PC-3 (cell line): Measurements from ENCODE around the gene AP3B1. TPM values are rescaled to one million over a fixed set of nuclear protein-coding genes. Genes with fewer than 3 reads are reported as not detected.

Experiments used
- ATAC-seq: fragments of 200-7000 bp; cut with Tn5 transposase; 2 replicates; pipeline ENCODE4 v1.9.1; 2020; ENCODE audit warnings: mild to moderate bottlenecking, moderate library complexity
- BruUV-seq: library from RNA; stranded (reverse); fragments of 400-500 nt; replicated peaks from 2 replicates; lab custom pipeline; 2021; lab: Mats Ljungman, UMichigan
- CTCF ChIA-PET: fragments of 300-600 bp; sonication (Branson Sonifier 250); formaldehyde crosslinking; loops from one replicate; lab custom pipeline; 2022; ENCODE audit warnings: antibody characterized with exemption; lab: Charles Lee
- POLR2A ChIA-PET: fragments of 300-600 bp; sonication (Branson Sonifier 250); formaldehyde crosslinking; loops from one replicate; lab custom pipeline; 2022; ENCODE audit warnings: antibody characterized with exemption; ENCODE audit not compliant: unreplicated experiment; lab: Charles Lee
- DNase-seq: peaks from one replicate; pipeline ENCODE4 v3.0.0-alpha.2; 2015
- H2AFZ ChIP-seq: fragments of 300-600 bp; sonication (generic); 2 replicates; pipeline ENCODE4 v1.6.0; 2016; ENCODE audit warnings: antibody characterized with exemption, low read length
- H3F3A ChIP-seq: fragments of 300-600 bp; sonication (generic); one replicate; pipeline ENCODE4 v1.6.0; 2017; ENCODE audit warnings: antibody characterized with exemption, low read length, control low read depth, mild to moderate bottlenecking; ENCODE audit not compliant: unreplicated experiment
- H3K27ac ChIP-seq: fragments of 300-600 bp; sonication (generic); 2 replicates; pipeline ENCODE4 v1.5.1; 2016; ENCODE audit warnings: mild to moderate bottlenecking, low read length
- H3K27me3 ChIP-seq: fragments of 300-600 bp; sonication (generic); 2 replicates; pipeline ENCODE4 v1.6.1; 2016; ENCODE audit warnings: low read length, mixed read lengths
- H3K36me3 ChIP-seq: fragments of 300-600 bp; sonication (generic); 2 replicates; pipeline ENCODE4 v1.6.1; 2016; ENCODE audit warnings: low read depth, mixed run types, low read length, mixed read lengths
- H3K4me1 ChIP-seq: fragments of 300-600 bp; sonication (generic); 2 replicates; pipeline ENCODE4 v1.5.1; 2016; ENCODE audit warnings: low read length; ENCODE audit not compliant: insufficient read depth
- H3K4me2 ChIP-seq: fragments of 300-600 bp; sonication (generic); 2 replicates; pipeline ENCODE4 v1.6.0; 2016; ENCODE audit warnings: low read length
- H3K4me3 ChIP-seq: fragments of 300-600 bp; sonication (generic); 2 replicates; pipeline ENCODE4 v1.5.1; 2016; ENCODE audit warnings: mild to moderate bottlenecking, low read length, mixed read lengths
- H3K79me2 ChIP-seq: fragments of 300-600 bp; sonication (generic); 2 replicates; pipeline ENCODE4 v1.6.1; 2017; ENCODE audit warnings: low read length, mixed read lengths
- H3K9ac ChIP-seq: fragments of 300-600 bp; sonication (generic); 2 replicates; pipeline ENCODE4 v1.6.0; 2016; ENCODE audit warnings: mild to moderate bottlenecking, low read length
- H3K9me2 ChIP-seq: fragments of 300-600 bp; sonication (generic); replicated peaks from 2 replicates; pipeline ENCODE4 v1.6.1; 2016; ENCODE audit warnings: mixed run types, low read length, mixed read lengths
- H3K9me3 ChIP-seq: fragments of 300-600 bp; sonication (generic); 2 replicates; pipeline ENCODE4 v1.6.1; 2016; ENCODE audit warnings: low read length, mixed read lengths
- H4K20me1 ChIP-seq: fragments of 300-600 bp; sonication (generic); 2 replicates; pipeline ENCODE4 v1.6.1; 2016; ENCODE audit warnings: low read length, mixed read lengths
- EZH2 ChIP-seq: fragments of 300-600 bp; sonication (generic); IDR thresholded peaks from one replicate; pipeline ENCODE4 v1.6.1; 2017; ENCODE audit warnings: antibody characterized with exemption, mild to moderate bottlenecking, low read length; ENCODE audit not compliant: unreplicated experiment
- EZH2phosphoT487 ChIP-seq: fragments of 300-600 bp; sonication (generic); IDR thresholded peaks from 2 replicates; pipeline ENCODE4 v1.6.1; 2018; ENCODE audit warnings: mild to moderate bottlenecking, antibody characterized with exemption, low read length, borderline replicate concordance
- intact Hi-C: fragments of 100-400 bp; cut with micrococcal nuclease; formaldehyde crosslinking; loops from 2 replicates; pipeline ENCODE4 v1.9.0; 2023
- total RNA-seq: library from RNA; depleted of rRNA; stranded (reverse); fragments of >200 nt; gene quantifications from 2 replicates; pipeline ENCODE4 v1.2.3, GENCODE V29; 2014
- TF ChIP-seq, protein P1 (sequence below): fragments of 300-600 bp; sonication (generic); conservative IDR thresholded peaks from 2 replicates; pipeline ENCODE4 v1.5.1; 2017; ENCODE audit warnings: antibody characterized with exemption, low read depth, mild to moderate bottlenecking, low read length

The AP3B1 gene
- total RNA-seq, 1 experiment from 2014 or later, result 25.7 TPM

DNA sequence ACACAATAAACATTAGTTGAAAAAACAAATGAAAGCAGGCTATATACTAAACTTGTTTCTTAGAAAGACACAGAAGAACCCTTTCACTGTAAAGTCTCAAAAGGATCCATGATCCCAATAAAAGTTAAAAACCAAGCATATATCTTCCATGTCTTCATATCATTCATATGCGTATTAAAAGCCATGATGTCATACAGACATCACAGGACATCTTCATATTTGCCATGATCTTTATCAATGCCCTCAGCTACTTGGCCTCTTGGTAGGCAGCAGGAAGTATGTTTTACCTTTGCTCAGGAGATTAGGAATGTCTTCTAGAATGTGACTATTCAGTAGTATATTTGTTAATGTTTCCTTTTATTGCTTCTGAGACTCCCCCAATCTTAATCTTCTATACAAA is 16.8 kb downstream of the AP3B1 start:
- H3K27me3 ChIP-seq, result no peaks in the 10 kb centered on the region
- H4K20me1 ChIP-seq, result no peaks in the 10 kb centered on the region
- DNase-seq (no peak), ATAC-seq (no peak)
- H3K79me2 ChIP-seq, result peaks cover 14% of the 10 kb centered on the region
- H3K9ac ChIP-seq, result no peak overlapping the region
- no peaks in the 10 kb centered on the region for H3F3A ChIP-seq
- H3K9me3 ChIP-seq, result no peaks in the 10 kb centered on the region
- H3K4me3 ChIP-seq, result no peak overlapping the region
- intact Hi-C loops, result no loop called here
- no peak overlapping the region for H3K4me2 ChIP-seq
- POLR2A ChIA-PET, result no interaction called here
- H2AFZ ChIP-seq, result no peak overlapping the region
- BruUV-seq, result no TSS peak
- no peak overlapping the region for H3K27ac ChIP-seq
- CTCF ChIA-PET, result no interaction called here
- H3K4me1 ChIP-seq, result no peaks in the 10 kb centered on the region
- TF ChIP-seq EZH2phosphoT487, result no peak
- TF ChIP-seq EZH2, result no peak
- TF ChIP-seq, protein P1, sequence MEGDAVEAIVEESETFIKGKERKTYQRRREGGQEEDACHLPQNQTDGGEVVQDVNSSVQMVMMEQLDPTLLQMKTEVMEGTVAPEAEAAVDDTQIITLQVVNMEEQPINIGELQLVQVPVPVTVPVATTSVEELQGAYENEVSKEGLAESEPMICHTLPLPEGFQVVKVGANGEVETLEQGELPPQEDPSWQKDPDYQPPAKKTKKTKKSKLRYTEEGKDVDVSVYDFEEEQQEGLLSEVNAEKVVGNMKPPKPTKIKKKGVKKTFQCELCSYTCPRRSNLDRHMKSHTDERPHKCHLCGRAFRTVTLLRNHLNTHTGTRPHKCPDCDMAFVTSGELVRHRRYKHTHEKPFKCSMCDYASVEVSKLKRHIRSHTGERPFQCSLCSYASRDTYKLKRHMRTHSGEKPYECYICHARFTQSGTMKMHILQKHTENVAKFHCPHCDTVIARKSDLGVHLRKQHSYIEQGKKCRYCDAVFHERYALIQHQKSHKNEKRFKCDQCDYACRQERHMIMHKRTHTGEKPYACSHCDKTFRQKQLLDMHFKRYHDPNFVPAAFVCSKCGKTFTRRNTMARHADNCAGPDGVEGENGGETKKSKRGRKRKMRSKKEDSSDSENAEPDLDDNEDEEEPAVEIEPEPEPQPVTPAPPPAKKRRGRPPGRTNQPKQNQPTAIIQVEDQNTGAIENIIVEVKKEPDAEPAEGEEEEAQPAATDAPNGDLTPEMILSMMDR, result no peak
- H3K9me2 ChIP-seq, result no peaks in the 10 kb centered on the region
- H3K36me3 ChIP-seq, result no peaks in the 10 kb centered on the region

DNA sequence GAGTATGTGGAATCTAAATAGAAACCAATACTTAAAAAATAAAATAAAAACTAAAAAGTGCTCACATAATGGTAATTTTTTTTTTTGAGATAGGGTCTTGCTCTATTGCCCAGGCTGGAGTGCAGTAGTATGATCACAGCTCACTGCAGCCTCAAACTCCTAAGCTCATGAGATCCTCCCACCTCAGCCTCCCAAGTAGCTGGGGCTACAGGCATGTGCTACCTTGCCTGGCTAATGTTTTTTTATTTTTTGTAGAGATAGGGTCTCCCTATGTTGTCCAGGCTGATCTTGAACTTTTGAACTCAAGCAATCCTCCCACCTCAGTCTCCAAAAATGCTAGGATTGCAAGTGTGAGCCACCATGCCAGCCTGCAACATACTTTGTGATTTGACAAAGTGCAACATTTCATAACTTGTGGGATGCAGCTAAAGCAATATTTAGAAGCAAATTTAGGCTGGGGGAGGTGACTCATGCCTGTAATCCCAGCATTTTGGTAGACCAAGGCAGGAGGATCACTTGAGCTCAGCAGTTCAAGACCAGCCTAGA is 18.4 kb downstream of the AP3B1 start:
- no peaks in the 10 kb centered on the region for H3K9me2 ChIP-seq
- H3K27ac ChIP-seq, result no peak overlapping the region
- TF ChIP-seq EZH2phosphoT487 (no peak), EZH2 (no peak)
- TF ChIP-seq, protein P1, result no peak
- no peaks in the 10 kb centered on the region for H3K9me3 ChIP-seq
- no peak overlapping the region for H3K9ac ChIP-seq
- no peaks in the 10 kb centered on the region for H4K20me1 ChIP-seq
- H3K4me2 ChIP-seq, result no peak overlapping the region
- no peaks in the 10 kb centered on the region for H3K4me1 ChIP-seq
- intact Hi-C loops, result no loop called here
- DNase-seq (no peak), ATAC-seq (no peak)
- no peak overlapping the region for H2AFZ ChIP-seq
- peaks cover 8% of the 10 kb centered on the region for H3K79me2 ChIP-seq
- no peaks in the 10 kb centered on the region for H3F3A ChIP-seq
- ChIA-PET POLR2A (interaction anchor here (0.7 kb wide), 1 partner anchor 470 kb away, joined by 3 read pairs; no protein-coding TSS in a partner anchor), CTCF (no interaction called here)
- no peak overlapping the region for H3K4me3 ChIP-seq
- no peaks in the 10 kb centered on the region for H3K27me3 ChIP-seq
- no peaks in the 10 kb centered on the region for H3K36me3 ChIP-seq
- BruUV-seq, result no TSS peak

DNA sequence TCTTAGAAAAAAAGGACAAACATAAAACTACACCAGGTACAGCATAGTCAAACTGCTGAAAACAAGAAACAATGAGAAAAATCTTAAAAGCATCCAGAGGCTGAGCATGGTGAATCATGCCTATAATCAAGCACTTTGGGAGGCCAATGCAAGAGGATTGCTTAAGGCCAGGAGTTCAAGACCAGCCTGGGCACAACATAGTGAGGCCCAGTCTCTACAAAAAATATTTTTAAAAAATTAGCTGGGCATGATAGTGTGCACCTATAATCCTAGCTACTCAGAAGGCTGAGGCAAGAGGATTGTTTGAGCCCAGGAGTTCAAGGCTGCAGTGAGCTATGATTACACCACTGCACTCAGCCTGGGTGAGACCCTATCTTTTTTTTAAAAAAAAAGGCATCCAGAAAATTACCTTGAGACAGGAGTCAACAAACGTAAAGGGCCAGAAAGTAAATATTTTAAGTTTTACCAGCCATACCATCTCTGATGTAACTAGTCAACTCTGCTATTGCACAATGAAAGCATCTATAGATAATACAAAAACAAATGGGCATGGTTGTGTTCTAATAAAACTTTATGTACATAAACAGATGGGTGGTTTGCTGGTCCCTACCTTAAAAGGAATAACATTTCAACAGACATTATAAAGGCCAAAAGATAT is 19.8 kb downstream of the AP3B1 start:
- ChIA-PET POLR2A (no interaction called here), CTCF (no interaction called here)
- Histone ChIP-seq H3K27ac (no peak overlapping the region), H3K4me2 (no peak overlapping the region), H3K9me2 (no peaks in the 10 kb centered on the region), H3F3A (no peaks in the 10 kb centered on the region), H3K9ac (no peak overlapping the region), H3K9me3 (no peaks in the 10 kb centered on the region), H3K4me3 (no peak overlapping the region), H3K36me3 (no peaks in the 10 kb centered on the region), H2AFZ (no peak overlapping the region), H3K27me3 (no peaks in the 10 kb centered on the region), H3K79me2 (peaks cover 8% of the 10 kb centered on the region), H4K20me1 (no peaks in the 10 kb centered on the region), H3K4me1 (no peaks in the 10 kb centered on the region)
- intact Hi-C loops, result no loop called here
- ATAC-seq (no peak), DNase-seq (no peak)
- BruUV-seq, result no TSS peak
- TF ChIP-seq EZH2phosphoT487 (no peak), EZH2 (no peak)
- TF ChIP-seq, protein P1, result no peak
